K562 (cell line): ENCODE results near the gene TICAM1. TPM values are rescaled to one million over a fixed set of nuclear protein-coding genes. Genes with fewer than 3 reads are reported as not detected.

Experiments
- ARID2 ChIP-seq: fragments of 450-650 bp; IDR thresholded peaks from 2 replicates; pipeline ENCODE4 v1.6.1; 2017; ENCODE audit warnings: antibody characterized with exemption, mild to moderate bottlenecking
- CREB5 ChIP-seq: fragments of 250-450 bp; sonication (Bioruptor Pico); IDR thresholded peaks from 2 replicates; pipeline ENCODE4 v1.5.0; 2020; ENCODE audit warnings: mild to moderate bottlenecking
- ETV6 ChIP-seq, 3 experiments: fragments of 150-350 bp in 1 of 3; sonication (generic) in 1 of 3; formaldehyde crosslinking in 1 of 3; IDR thresholded peaks; 2 replicates each; pipeline versions ENCODE4 v1.6.1 to v1.8.0; 2014 to 2022; ENCODE audit warnings: borderline replicate concordance in 2 of 3, low read depth in 2 of 3, antibody characterized with exemption in 1 of 3, low read length in 1 of 3, mild to moderate bottlenecking in 1 of 3, missing genetic modification reagents in 1 of 3
- LARP7 ChIP-seq: fragments of 450-650 bp; IDR thresholded peaks from 2 replicates; pipeline ENCODE4 v1.6.1; 2016
- NFRKB ChIP-seq: fragments of 450-650 bp; IDR thresholded peaks from 2 replicates; pipeline ENCODE4 v1.6.1; 2016; ENCODE audit warnings: low read depth
- OTX1 ChIP-seq: fragments of 450-650 bp; formaldehyde crosslinking; IDR thresholded peaks from 2 replicates; pipeline ENCODE4 v1.4.0; 2022; ENCODE audit warnings: mild to moderate bottlenecking
- RUNX1 ChIP-seq: sonication (generic); IDR thresholded peaks from 2 replicates; pipeline ENCODE4 v1.6.1; 2016; ENCODE audit warnings: antibody characterized with exemption, low read depth
- TAF7 ChIP-seq: fragments of 450-650 bp; IDR thresholded peaks from 2 replicates; pipeline ENCODE4 v1.6.1; 2016; ENCODE audit warnings: missing genetic modification characterization, missing compliant biosample characterization
- TSC22D4 ChIP-seq: fragments of 450-650 bp; IDR thresholded peaks from 2 replicates; pipeline ENCODE4 v1.6.1; 2016; ENCODE audit warnings: missing genetic modification characterization, missing biosample characterization, control low read depth
- ZNF121 ChIP-seq: sonication (generic); formaldehyde crosslinking; conservative IDR thresholded peaks from 2 replicates; pipeline ENCODE4 v1.8.0; 2022; ENCODE audit warnings: missing genetic modification reagents
- ZNF24 ChIP-seq: fragments of 450-650 bp; IDR thresholded peaks from 2 replicates; pipeline ENCODE4 v1.6.1; 2016
- ZNF407 ChIP-seq: fragments of 450-650 bp; IDR thresholded peaks from 2 replicates; pipeline ENCODE4 v1.6.1; 2016; ENCODE audit warnings: low read depth
- polyA plus RNA-seq, 8 experiments: library from polyadenylated mRNA; depleted of rRNA in 4 of 8; stranded (reverse) in 5 of 8; unstranded in 3 of 8; fragments of >200 nt; fragmentation: Nextera tagmentation in 2 of 8; fragmentation: Illumina TruSeq in 1 of 8; extraction: Ambion mirVana in 2 of 8; extraction: Trizol in 1 of 8; gene quantifications; 2 replicates each; pipeline versions ENCODE4 v1.2.1 to v1.2.3, GENCODE V29; 2011 to 2014; ENCODE audit warnings: inconsistent platforms in 1 of 8, missing spikeins in 1 of 8
- total RNA-seq, 7 experiments: library from RNA; depleted of rRNA in 6 of 7; stranded (reverse); fragments of >200 nt in 6 of 7; fragmentation: Illumina TruSeq in 2 of 7; extraction: Trizol in 2 of 7; gene quantifications; 2 replicates each; pipeline versions ENCODE4 v1.2.1 to v1.2.3, GENCODE V29; 2011 to 2021; ENCODE audit warnings: low replicate concordance in 1 of 7
- TF ChIP-seq, protein P1 (sequence below): fragments of 250-450 bp; sonication (Bioruptor Pico); IDR thresholded peaks from 2 replicates; pipeline ENCODE4 v1.5.0; 2021; ENCODE audit warnings: mild to moderate bottlenecking, borderline replicate concordance
- TF ChIP-seq, protein P2 (sequence below): fragments of 450-650 bp; formaldehyde crosslinking; IDR thresholded peaks from 2 replicates; pipeline ENCODE4 v1.4.0; 2020; ENCODE audit warnings: mild to moderate bottlenecking, moderate library complexity

Gene TICAM1
- total and polyA plus RNA-seq, 9 of the 15 experiments (the other 6 are each of a cell fraction or from before 2014, with no cell fraction given): 0.07 to 11.6 (median 1.5) TPM

- no peak for TF ChIP-seq ZNF407
- TF ChIP-seq CREB5 (CRISPR knock-in tag): no peak
- TF ChIP-seq, protein P1, sequence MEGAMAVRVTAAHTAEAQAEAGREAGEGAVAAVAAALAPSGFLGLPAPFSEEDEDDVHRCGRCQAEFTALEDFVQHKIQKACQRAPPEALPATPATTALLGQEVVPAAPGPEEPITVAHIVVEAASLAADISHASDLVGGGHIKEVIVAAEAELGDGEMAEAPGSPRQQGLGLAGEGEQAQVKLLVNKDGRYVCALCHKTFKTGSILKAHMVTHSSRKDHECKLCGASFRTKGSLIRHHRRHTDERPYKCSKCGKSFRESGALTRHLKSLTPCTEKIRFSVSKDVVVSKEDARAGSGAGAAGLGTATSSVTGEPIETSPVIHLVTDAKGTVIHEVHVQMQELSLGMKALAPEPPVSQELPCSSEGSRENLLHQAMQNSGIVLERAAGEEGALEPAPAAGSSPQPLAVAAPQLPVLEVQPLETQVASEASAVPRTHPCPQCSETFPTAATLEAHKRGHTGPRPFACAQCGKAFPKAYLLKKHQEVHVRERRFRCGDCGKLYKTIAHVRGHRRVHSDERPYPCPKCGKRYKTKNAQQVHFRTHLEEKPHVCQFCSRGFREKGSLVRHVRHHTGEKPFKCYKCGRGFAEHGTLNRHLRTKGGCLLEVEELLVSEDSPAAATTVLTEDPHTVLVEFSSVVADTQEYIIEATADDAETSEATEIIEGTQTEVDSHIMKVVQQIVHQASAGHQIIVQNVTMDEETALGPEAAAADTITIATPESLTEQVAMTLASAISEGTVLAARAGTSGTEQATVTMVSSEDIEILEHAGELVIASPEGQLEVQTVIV (CRISPR knock-in tag): no peak
- TF ChIP-seq TAF7: no peak
- no peak for TF ChIP-seq ETV6 (IDR thresholded peaks at IDR 0.05; ENCODE audit: borderline replicate concordance in 1 of 2, low read depth in 2 of 2, low read length in 1 of 2)
- TF ChIP-seq ETV6 (CRISPR knock-in tag; IDR thresholded peaks at IDR 0.05; ENCODE audit: borderline replicate concordance): no peak
- TF ChIP-seq ARID2: no peak
- TF ChIP-seq NFRKB: peak; percentile 96
- peak; percentile 100 for TF ChIP-seq ZNF24
- 0 out of 2 replicates have a peak, but pooled peaks have one; percentile 39 for TF ChIP-seq LARP7
- no peak for TF ChIP-seq OTX1 (CRISPR knock-in tag)
- TF ChIP-seq RUNX1: no peak
- TF ChIP-seq, protein P2, sequence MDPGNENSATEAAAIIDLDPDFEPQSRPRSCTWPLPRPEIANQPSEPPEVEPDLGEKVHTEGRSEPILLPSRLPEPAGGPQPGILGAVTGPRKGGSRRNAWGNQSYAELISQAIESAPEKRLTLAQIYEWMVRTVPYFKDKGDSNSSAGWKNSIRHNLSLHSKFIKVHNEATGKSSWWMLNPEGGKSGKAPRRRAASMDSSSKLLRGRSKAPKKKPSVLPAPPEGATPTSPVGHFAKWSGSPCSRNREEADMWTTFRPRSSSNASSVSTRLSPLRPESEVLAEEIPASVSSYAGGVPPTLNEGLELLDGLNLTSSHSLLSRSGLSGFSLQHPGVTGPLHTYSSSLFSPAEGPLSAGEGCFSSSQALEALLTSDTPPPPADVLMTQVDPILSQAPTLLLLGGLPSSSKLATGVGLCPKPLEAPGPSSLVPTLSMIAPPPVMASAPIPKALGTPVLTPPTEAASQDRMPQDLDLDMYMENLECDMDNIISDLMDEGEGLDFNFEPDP (CRISPR knock-in tag): no peak
- TF ChIP-seq ZNF121: no peak
- TF ChIP-seq TSC22D4: peak; percentile 100
These were observed 16.7 kb downstream of the TICAM1 start (continued) for GRCh38 chr19:4814625-4815425.
